Ishikawa (cell line): ENCODE data around the gene OBSCN.

ENCODE experiments used
- CEBPB ChIP-seq: IDR thresholded peaks from 2 replicates; pipeline ENCODE4 v1.6.1; 2012
- CREB1 ChIP-seq: IDR thresholded peaks from 2 replicates; pipeline ENCODE4 v1.6.1; 2012; ENCODE audit warnings: low read depth
- EGR1 ChIP-seq: IDR thresholded peaks from 2 replicates; pipeline ENCODE4 v1.6.1; 2012
- EP300 ChIP-seq: IDR thresholded peaks from 2 replicates; pipeline ENCODE4 v1.6.1; 2012; ENCODE audit warnings: borderline replicate concordance
- FOXM1 ChIP-seq: IDR thresholded peaks from 2 replicates; pipeline ENCODE4 v1.6.1; 2012; ENCODE audit warnings: low read depth, borderline replicate concordance
- RAD21 ChIP-seq: IDR thresholded peaks from 2 replicates; pipeline ENCODE4 v1.6.1; 2012; ENCODE audit warnings: low read depth
- TAF1 ChIP-seq: IDR thresholded peaks from 2 replicates; pipeline ENCODE4 v1.6.1; 2012; ENCODE audit warnings: low read depth, mild to moderate bottlenecking
- TCF12 ChIP-seq: IDR thresholded peaks from 2 replicates; pipeline ENCODE4 v1.6.1; 2012; ENCODE audit warnings: low read depth
- TEAD4 ChIP-seq: IDR thresholded peaks from 2 replicates; pipeline ENCODE4 v1.6.1; 2012
- YY1 ChIP-seq: IDR thresholded peaks from 2 replicates; pipeline ENCODE4 v1.6.1; 2012; ENCODE audit warnings: low read depth
- TF ChIP-seq, protein P1 (sequence below): IDR thresholded peaks from 2 replicates; pipeline ENCODE4 v1.6.1; 2012
- TF ChIP-seq, protein P2 (sequence below): IDR thresholded peaks from 2 replicates; pipeline ENCODE4 v1.6.1; 2012; ENCODE audit warnings: low read depth, mild to moderate bottlenecking

GRCh38 chr1:228181645-228182034, 26.2 kb upstream of the OBSCN start:
- TF ChIP-seq EP300 (no peak), CREB1 (no peak), TAF1 (no peak), TEAD4 (no peak), EGR1 (no peak), RAD21 (no peak), CEBPB (no peak), TCF12 (no peak), FOXM1 (no peak), YY1 (no peak)
- TF ChIP-seq, protein P1, sequence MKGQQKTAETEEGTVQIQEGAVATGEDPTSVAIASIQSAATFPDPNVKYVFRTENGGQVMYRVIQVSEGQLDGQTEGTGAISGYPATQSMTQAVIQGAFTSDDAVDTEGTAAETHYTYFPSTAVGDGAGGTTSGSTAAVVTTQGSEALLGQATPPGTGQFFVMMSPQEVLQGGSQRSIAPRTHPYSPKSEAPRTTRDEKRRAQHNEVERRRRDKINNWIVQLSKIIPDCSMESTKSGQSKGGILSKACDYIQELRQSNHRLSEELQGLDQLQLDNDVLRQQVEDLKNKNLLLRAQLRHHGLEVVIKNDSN: no peak
- TF ChIP-seq, protein P2, sequence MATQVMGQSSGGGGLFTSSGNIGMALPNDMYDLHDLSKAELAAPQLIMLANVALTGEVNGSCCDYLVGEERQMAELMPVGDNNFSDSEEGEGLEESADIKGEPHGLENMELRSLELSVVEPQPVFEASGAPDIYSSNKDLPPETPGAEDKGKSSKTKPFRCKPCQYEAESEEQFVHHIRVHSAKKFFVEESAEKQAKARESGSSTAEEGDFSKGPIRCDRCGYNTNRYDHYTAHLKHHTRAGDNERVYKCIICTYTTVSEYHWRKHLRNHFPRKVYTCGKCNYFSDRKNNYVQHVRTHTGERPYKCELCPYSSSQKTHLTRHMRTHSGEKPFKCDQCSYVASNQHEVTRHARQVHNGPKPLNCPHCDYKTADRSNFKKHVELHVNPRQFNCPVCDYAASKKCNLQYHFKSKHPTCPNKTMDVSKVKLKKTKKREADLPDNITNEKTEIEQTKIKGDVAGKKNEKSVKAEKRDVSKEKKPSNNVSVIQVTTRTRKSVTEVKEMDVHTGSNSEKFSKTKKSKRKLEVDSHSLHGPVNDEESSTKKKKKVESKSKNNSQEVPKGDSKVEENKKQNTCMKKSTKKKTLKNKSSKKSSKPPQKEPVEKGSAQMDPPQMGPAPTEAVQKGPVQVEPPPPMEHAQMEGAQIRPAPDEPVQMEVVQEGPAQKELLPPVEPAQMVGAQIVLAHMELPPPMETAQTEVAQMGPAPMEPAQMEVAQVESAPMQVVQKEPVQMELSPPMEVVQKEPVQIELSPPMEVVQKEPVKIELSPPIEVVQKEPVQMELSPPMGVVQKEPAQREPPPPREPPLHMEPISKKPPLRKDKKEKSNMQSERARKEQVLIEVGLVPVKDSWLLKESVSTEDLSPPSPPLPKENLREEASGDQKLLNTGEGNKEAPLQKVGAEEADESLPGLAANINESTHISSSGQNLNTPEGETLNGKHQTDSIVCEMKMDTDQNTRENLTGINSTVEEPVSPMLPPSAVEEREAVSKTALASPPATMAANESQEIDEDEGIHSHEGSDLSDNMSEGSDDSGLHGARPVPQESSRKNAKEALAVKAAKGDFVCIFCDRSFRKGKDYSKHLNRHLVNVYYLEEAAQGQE: no peak
